H9 (cell line): Measurements from ENCODE around the gene ACTL7B. TPM values are rescaled to one million over a fixed set of nuclear protein-coding genes. Genes with fewer than 3 reads are reported as not detected.

Experiments used
- DNase-seq: peaks from one replicate; pipeline ENCODE4 v3.0.0-alpha.2; 2017
- H2AFZ ChIP-seq: one replicate; pipeline ENCODE4 v1.6.1; 2013; ENCODE audit warnings: mild to moderate bottlenecking, low read length, control low read depth, moderate library complexity
- H2AK5ac ChIP-seq: 2 replicates; pipeline ENCODE4 v1.6.1; 2013; ENCODE audit warnings: low read length, control low read depth, mixed read lengths; ENCODE audit not compliant: insufficient read length
- H2BK120ac ChIP-seq: one replicate; pipeline ENCODE4 v1.6.1; 2013; ENCODE audit warnings: low read depth, mild to moderate bottlenecking, low read length, control low read depth, inconsistent platforms; ENCODE audit not compliant: poor library complexity, severe bottlenecking
- H2BK12ac ChIP-seq: 2 replicates; pipeline ENCODE4 v1.6.1; 2013; ENCODE audit warnings: low read length, control low read depth, mixed read lengths, low read depth; ENCODE audit not compliant: insufficient read length
- H2BK15ac ChIP-seq: 2 replicates; pipeline ENCODE4 v1.6.1; 2013; ENCODE audit warnings: low read depth, low read length, control low read depth
- H2BK20ac ChIP-seq: one replicate; pipeline ENCODE4 v1.6.1; 2013; ENCODE audit warnings: low read depth, mild to moderate bottlenecking, low read length, control low read depth, inconsistent platforms; ENCODE audit not compliant: poor library complexity, severe bottlenecking
- H2BK5ac ChIP-seq: 2 replicates; pipeline ENCODE4 v1.6.1; 2013; ENCODE audit warnings: low read length, control low read depth, mixed read lengths; ENCODE audit not compliant: insufficient read length
- H3K14ac ChIP-seq: 2 replicates; pipeline ENCODE4 v1.6.1; 2013; ENCODE audit warnings: low read length, control low read depth; ENCODE audit not compliant: insufficient read depth
- H3K18ac ChIP-seq: 2 replicates; pipeline ENCODE4 v1.6.1; 2013; ENCODE audit warnings: low read depth, mild to moderate bottlenecking, mixed read lengths, low read length, control low read depth; ENCODE audit not compliant: insufficient read length
- H3K23ac ChIP-seq: 2 replicates; pipeline ENCODE4 v1.6.1; 2013; ENCODE audit warnings: low read length, control low read depth, mixed read lengths, low read depth; ENCODE audit not compliant: insufficient read length
- H3K23me2 ChIP-seq: 2 replicates; pipeline ENCODE4 v1.6.1; 2013; ENCODE audit warnings: low read depth, mild to moderate bottlenecking, mixed read lengths, low read length, control low read depth; ENCODE audit not compliant: insufficient read length, poor library complexity, severe bottlenecking
- H3K27ac ChIP-seq: 2 replicates; pipeline ENCODE4 v1.5.1; 2013; ENCODE audit warnings: low read length, control low read depth, mixed read lengths, low read depth; ENCODE audit not compliant: insufficient read length
- H3K27me3 ChIP-seq: 2 replicates; pipeline ENCODE4 v1.6.1; 2013; ENCODE audit warnings: low read length, control low read depth, inconsistent platforms; ENCODE audit not compliant: insufficient read depth
- H3K4ac ChIP-seq: 2 replicates; pipeline ENCODE4 v1.6.1; 2013; ENCODE audit warnings: low read depth, mild to moderate bottlenecking, control low read depth, inconsistent platforms, low read length, moderate library complexity
- H3K4me1 ChIP-seq: 2 replicates; pipeline ENCODE4 v1.6.1; 2013; ENCODE audit warnings: low read length, control low read depth, inconsistent platforms; ENCODE audit not compliant: insufficient read depth
- H3K4me2 ChIP-seq: 2 replicates; pipeline ENCODE4 v1.6.1; 2013; ENCODE audit warnings: low read length, control low read depth, mixed read lengths; ENCODE audit not compliant: insufficient read length, insufficient read depth
- H3K56ac ChIP-seq: 2 replicates; pipeline ENCODE4 v1.6.1; 2013; ENCODE audit warnings: low read depth, mild to moderate bottlenecking, mixed read lengths, low read length, control low read depth; ENCODE audit not compliant: insufficient read length
- H3K79me1 ChIP-seq: 2 replicates; pipeline ENCODE4 v1.6.1; 2013; ENCODE audit warnings: low read depth, mild to moderate bottlenecking, moderate library complexity, low read length, control low read depth, inconsistent platforms; ENCODE audit not compliant: insufficient read depth, poor library complexity, severe bottlenecking
- H3K79me2 ChIP-seq: 2 replicates; pipeline ENCODE4 v1.6.1; 2013; ENCODE audit warnings: low read length, control low read depth, inconsistent platforms; ENCODE audit not compliant: insufficient read depth
- H3K9ac ChIP-seq: 2 replicates; pipeline ENCODE4 v1.6.1; 2013; ENCODE audit warnings: low read length, control low read depth, mixed read lengths; ENCODE audit not compliant: insufficient read length; ENCODE audit errors: extremely low read depth
- H3K9me3 ChIP-seq: one replicate; pipeline ENCODE4 v1.6.1; 2013; ENCODE audit warnings: low read depth, low read length, inconsistent platforms; ENCODE audit not compliant: control insufficient read depth
- H3T11ph ChIP-seq: one replicate; pipeline ENCODE4 v1.6.1; 2013; ENCODE audit warnings: mild to moderate bottlenecking, low read length, control low read depth, inconsistent platforms
- H4K20me1 ChIP-seq: one replicate; pipeline ENCODE4 v1.6.1; 2013; ENCODE audit not compliant: control insufficient read depth, insufficient read length, insufficient read depth
- H4K5ac ChIP-seq: 2 replicates; pipeline ENCODE4 v1.6.1; 2013; ENCODE audit warnings: low read depth, mild to moderate bottlenecking, mixed read lengths, low read length, control low read depth; ENCODE audit not compliant: insufficient read length
- H4K8ac ChIP-seq: replicated peaks from 2 replicates; pipeline ENCODE4 v1.6.1; 2013; ENCODE audit warnings: low read length, control low read depth, mixed read lengths, low read depth; ENCODE audit not compliant: insufficient read length
- H4K91ac ChIP-seq: 2 replicates; pipeline ENCODE4 v1.6.1; 2013; ENCODE audit warnings: low read depth, mild to moderate bottlenecking, moderate library complexity, mixed read lengths, low read length, control low read depth; ENCODE audit not compliant: insufficient read length
- H3K27ac Mint-ChIP-seq, 3 experiments: 2 replicates in 2 of 3; 3 replicates in 1 of 3; pipeline ENCODE4 v1.8.0; 2020 to 2021; ENCODE audit warnings: mixed read lengths in 3 of 3, mild to moderate bottlenecking in 1 of 3, moderate library complexity in 1 of 3
- H3K27me3 Mint-ChIP-seq: 2 replicates; pipeline ENCODE4 v1.8.0; 2021; ENCODE audit warnings: low read depth, mild to moderate bottlenecking, moderate library complexity, mixed read lengths
- H3K36me3 Mint-ChIP-seq, 3 experiments: 2 replicates in 2 of 3; 3 replicates in 1 of 3; pipeline ENCODE4 v1.8.0; 2020 to 2021; ENCODE audit warnings: low read depth in 3 of 3, mixed read lengths in 3 of 3; ENCODE audit not compliant: insufficient read depth in 1 of 3
- H3K4me1 Mint-ChIP-seq, 2 experiments: 2 replicates each; pipeline ENCODE4 v1.8.0; 2020; ENCODE audit warnings: mixed read lengths in 2 of 2
- H3K4me3 Mint-ChIP-seq, 2 experiments: 2 replicates in 1 of 2; 3 replicates in 1 of 2; pipeline ENCODE4 v1.8.0; 2020 to 2021; ENCODE audit warnings: mild to moderate bottlenecking in 2 of 2, mixed read lengths in 2 of 2, moderate library complexity in 1 of 2
- H3K9me3 Mint-ChIP-seq, 2 experiments: 2 replicates in 1 of 2; 3 replicates in 1 of 2; pipeline ENCODE4 v1.8.0; 2020; ENCODE audit warnings: mild to moderate bottlenecking in 2 of 2, mixed read lengths in 2 of 2, moderate library complexity in 1 of 2
- CTCF ChIP-seq: fragments of 200-600 bp; sonication (generic); conservative IDR thresholded peaks from 3 replicates; pipeline ENCODE4 v1.8.0; 2021; ENCODE audit warnings: antibody characterized with exemption, mild to moderate bottlenecking
- WGBS: extraction: QIAGEN DNeasy Blood & Tissue Kit; methylation state at CpG from one replicate; pipeline ENCODE4 v1.1.7; 2013; ENCODE audit warnings: missing lambda C conversion rate, low lambda C conversion rate, mixed read lengths; ENCODE audit not compliant: insufficient read length; ENCODE audit errors: extremely low coverage; 5-methylcytosine and 5-hydroxymethylcytosine counted together
- total RNA-seq: library from RNA; stranded (reverse); gene quantifications from 2 replicates; pipeline ENCODE4 v1.2.1, GENCODE V29; 2021

ACTL7B gene
- total RNA-seq, 1 experiment from 2014 or later, result 0.09 TPM

DNA sequence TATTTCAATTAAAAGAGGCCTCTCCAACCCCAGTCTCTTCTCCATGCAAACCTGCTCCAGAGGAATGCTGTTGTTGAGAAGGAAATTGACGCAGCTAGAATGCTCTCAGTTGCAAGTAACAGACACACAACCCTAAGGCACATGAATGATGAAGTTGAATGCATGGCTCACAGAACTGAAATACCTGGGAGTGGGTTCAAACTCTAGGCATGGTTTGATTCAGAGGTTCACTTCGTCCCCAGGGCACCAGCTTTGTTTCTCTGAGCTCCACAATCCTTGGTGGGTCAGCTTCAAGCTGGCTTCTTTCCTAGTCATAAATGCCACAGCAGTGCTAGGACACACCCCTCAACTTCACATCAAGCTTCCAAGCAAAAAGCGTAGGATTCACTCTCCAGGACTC is 4.6 kb downstream of the ACTL7B start:
- Histone ChIP-seq H2AFZ (no peak overlapping the region), H3K79me1 (no peaks in the 10 kb centered on the region), H2BK12ac (no peak overlapping the region), H3K79me2 (no peaks in the 10 kb centered on the region), H3K9me3 (no peaks in the 10 kb centered on the region), H2BK5ac (no peak overlapping the region), H4K20me1 (no peaks in the 10 kb centered on the region), H3K9ac (no peak overlapping the region), H3K14ac (no peak overlapping the region), H3K23me2 (no peaks in the 10 kb centered on the region), H3K18ac (no peak overlapping the region), H3K4me2 (no peak overlapping the region), H2AK5ac (no peak overlapping the region), H4K5ac (no peak overlapping the region), H3K4me1 (no peaks in the 10 kb centered on the region), H4K91ac (no peak overlapping the region), H3K4ac (no peak overlapping the region), H3K56ac (no peak overlapping the region), H2BK20ac (no peak overlapping the region), H3K23ac (no peak overlapping the region), H3K27ac (no peak overlapping the region), H3K27me3 (no peaks in the 10 kb centered on the region), H4K8ac (no peak overlapping the region), H3T11ph (no peak overlapping the region), H2BK15ac (no peak overlapping the region), H2BK120ac (no peak overlapping the region)
- H3K36me3 Mint-ChIP-seq, result no peaks in the 10 kb centered on the region
- H3K27ac Mint-ChIP-seq, result no peak overlapping the region
- H3K4me3 Mint-ChIP-seq, result no peak overlapping the region
- no CpG with 5 or more reads among the region's 3 CpGs for WGBS
- H3K27me3 Mint-ChIP-seq, result no peaks in the 10 kb centered on the region
- no peaks in the 10 kb centered on the region for H3K9me3 Mint-ChIP-seq
- no peaks in the 10 kb centered on the region for H3K4me1 Mint-ChIP-seq
- no peak for DNase-seq
- TF ChIP-seq CTCF, result no peak
